Fibroblast of the aortic adventitia (primary cell): ENCODE results near the gene ZNF343. TPM values are rescaled to one million over a fixed set of nuclear protein-coding genes. Genes with fewer than 3 reads are reported as not detected.

ENCODE experiments used
- DNase-seq: peaks from one replicate; pipeline ENCODE4 v3.0.0-alpha.2; 2010; ENCODE audit warnings: low read depth
- H3K4me3 ChIP-seq: 2 replicates; pipeline ENCODE4 v1.5.1; 2011; ENCODE audit warnings: low read depth, mild to moderate bottlenecking, control low read depth, low read length, moderate library complexity
- total RNA-seq: library from RNA; depleted of rRNA; stranded (reverse); fragments of >200 nt; gene quantifications from 2 replicates; pipeline ENCODE4 v1.2.3, GENCODE V29; 2012; ENCODE audit warnings: low replicate concordance
- TF ChIP-seq, protein P1 (sequence below): IDR thresholded peaks from 2 replicates; pipeline ENCODE4 v1.5.1; 2011; ENCODE audit warnings: mild to moderate bottlenecking, low read length, control low read depth, inconsistent platforms; ENCODE audit not compliant: insufficient read depth

The ZNF343 gene
- total RNA-seq, 1 donor = 9.7 TPM

DNA sequence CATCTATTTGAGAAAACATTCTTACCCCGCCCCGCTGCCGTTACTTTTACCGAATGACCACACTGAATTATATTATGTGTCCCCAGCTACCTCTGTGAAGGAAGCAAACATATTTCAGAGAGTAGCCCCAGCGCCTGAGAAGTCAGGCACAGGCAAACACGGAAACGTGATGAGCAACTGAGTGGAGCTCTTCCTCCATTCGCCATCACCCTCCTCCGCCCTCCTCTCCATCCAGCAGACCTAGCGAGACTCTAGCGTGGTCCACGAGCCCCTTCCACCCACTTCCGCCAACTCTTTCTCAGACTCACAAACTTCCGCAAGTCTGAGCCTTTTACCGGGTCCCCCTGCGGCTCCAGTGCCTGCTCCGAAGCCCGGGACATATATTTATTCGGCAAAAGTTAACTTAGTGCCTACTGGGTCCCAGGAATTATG, 38.7 kb downstream of the ZNF343 start:
- peak overlapping the region; percentile 83 for H3K4me3 ChIP-seq
- DNase-seq = peak; percentile 47
- TF ChIP-seq, protein P1, sequence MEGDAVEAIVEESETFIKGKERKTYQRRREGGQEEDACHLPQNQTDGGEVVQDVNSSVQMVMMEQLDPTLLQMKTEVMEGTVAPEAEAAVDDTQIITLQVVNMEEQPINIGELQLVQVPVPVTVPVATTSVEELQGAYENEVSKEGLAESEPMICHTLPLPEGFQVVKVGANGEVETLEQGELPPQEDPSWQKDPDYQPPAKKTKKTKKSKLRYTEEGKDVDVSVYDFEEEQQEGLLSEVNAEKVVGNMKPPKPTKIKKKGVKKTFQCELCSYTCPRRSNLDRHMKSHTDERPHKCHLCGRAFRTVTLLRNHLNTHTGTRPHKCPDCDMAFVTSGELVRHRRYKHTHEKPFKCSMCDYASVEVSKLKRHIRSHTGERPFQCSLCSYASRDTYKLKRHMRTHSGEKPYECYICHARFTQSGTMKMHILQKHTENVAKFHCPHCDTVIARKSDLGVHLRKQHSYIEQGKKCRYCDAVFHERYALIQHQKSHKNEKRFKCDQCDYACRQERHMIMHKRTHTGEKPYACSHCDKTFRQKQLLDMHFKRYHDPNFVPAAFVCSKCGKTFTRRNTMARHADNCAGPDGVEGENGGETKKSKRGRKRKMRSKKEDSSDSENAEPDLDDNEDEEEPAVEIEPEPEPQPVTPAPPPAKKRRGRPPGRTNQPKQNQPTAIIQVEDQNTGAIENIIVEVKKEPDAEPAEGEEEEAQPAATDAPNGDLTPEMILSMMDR = no peak

DNA sequence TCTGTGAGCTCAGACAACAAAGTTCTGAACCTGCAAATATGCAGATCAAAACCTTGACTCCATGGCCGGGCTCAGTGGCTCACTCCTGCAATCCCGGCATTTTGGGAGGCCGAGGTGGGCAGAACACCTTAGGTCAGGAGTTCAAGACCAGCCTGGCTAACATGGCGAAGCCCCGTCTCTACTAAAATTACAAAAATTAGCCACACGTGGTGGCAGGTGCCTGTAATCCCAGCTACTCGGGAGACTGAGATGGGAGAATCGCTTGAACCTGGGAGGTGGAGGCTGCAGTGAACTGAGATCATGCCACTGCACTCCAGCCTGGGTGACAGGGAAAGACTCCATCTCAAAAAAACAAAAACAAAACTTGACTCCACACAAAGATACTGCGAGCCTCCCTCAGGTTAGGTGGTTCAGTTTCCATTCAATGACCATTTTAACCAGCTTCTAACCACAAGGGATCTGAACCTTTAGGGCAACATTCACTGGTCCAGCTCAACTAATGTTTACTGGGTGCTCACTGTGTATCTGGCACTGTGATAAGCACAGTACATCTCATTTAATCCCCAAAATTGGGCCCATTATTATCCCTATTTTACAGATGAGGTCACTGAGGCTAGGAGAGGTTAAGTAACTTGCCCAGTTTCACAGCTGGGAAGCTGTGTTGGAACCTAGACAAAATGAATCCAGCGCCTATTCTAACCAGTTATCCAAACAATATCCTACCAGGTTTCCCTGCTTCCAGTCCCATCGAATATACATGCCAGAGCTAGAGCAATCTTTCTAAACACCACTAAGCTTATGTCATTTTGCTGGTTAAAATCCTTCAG, 39.9 kb downstream of the ZNF343 start:
- DNase-seq = peak; percentile 25
- TF ChIP-seq, protein P1 = no peak
- H3K4me3 ChIP-seq = peak overlapping the region; percentile 83

GRCh38 chr20:2467412-2467811, 41.3 kb downstream of the ZNF343 start:
- no peak overlapping the region for H3K4me3 ChIP-seq
- TF ChIP-seq, protein P1 = no peak
- no peak for DNase-seq

DNA sequence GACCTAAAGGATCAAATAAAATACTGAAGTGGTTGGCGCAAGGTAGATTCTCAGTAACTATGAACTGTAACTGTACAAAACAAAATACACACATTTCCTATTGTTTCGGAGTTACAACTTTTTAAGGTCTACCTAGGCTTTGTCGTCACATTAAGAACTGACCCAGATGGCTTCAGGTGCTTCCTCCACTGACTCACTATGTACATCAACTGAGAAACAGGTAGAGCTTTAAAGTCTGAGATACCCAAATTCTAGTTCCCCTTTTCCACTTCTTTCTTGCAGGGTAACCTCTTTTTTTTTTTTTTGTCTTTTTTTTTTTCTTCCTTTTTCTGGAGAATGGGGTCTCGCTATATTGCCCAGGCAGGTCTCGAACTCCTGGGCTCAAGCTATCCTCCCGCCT, 43.6 kb downstream of the ZNF343 start:
- DNase-seq = no peak
- H3K4me3 ChIP-seq = no peak overlapping the region
- TF ChIP-seq, protein P1 = no peak

- no peak for DNase-seq
- TF ChIP-seq, protein P1 = no peak
- no peak overlapping the region for H3K4me3 ChIP-seq
These were observed 44.9 kb downstream of the ZNF343 start for GRCh38 chr20:2463616-2464365.

DNA sequence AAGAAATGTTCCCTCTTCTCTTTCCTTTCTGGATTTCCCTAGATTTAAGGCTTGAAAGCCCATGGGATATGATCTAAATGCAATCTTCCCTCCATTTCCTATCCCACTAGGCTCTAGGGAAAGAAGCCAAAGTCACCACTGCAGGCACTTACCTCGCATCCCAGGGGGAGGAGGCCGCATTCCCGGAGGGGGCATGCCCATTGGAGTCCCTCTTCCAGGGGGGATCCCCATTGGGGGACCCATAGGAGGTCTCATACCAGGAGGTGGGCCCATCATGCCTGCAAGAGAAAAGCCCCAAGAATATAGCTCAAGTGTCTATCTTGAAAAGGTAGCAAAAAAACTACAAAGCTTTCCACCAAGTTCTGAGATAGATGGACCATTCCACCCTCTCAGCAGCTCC, 46.2 kb downstream of the ZNF343 start:
- TF ChIP-seq, protein P1 = no peak
- DNase-seq = no peak
- H3K4me3 ChIP-seq = no peak overlapping the region
